ENCODE results near the gene ITGA2.

Gene ITGA2

DNA sequence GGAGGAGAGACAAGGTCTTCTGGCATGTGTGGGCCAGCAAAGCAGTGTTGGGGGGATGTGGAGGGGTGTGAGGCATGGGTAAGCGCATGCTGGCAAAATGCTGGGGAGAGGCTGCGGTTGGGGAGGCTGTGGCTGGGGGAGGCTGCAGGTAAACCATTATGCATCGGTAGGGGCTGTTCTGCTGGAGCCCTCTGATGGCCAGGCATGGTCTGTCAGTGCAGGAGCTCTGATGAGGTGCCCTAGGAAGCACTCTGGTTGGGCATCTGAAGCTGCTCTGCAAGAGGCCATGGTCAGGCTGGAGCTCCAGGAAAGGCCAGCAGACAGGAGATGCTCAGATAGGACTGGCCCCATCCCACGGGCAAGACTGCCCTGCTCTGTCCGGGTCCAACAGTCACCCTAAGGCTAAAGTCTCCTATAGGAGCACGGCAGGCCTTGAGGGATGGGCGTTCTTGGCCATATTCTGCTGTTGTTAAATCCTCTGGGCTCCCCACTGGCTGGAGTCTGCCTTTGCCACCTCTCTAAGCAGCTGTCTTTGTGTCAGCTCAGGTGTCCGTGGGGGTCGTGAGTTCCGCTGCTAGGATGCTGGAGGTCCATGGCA is 28.7 kb downstream of the ITGA2 start:
- no peak for DNase-seq (ENCODE audit: low read depth, low spot score)
- H3K27me3 ChIP-seq (ENCODE audit: insufficient read depth, insufficient read length): no peaks in the 10 kb centered on the region
- no peaks in the 10 kb centered on the region for H3K4me1 ChIP-seq (ENCODE audit: insufficient read depth, insufficient read length)
- no peak for TF ChIP-seq YY1 (IDR thresholded peaks at IDR 0.05; ENCODE audit: insufficient read depth, insufficient read length)
- no peaks in the 10 kb centered on the region for H3K36me3 ChIP-seq (ENCODE audit: insufficient read depth, insufficient read length, low read length)
- H3K9ac ChIP-seq (ENCODE audit: insufficient read length, low read depth): no peak overlapping the region
- H3K9me3 ChIP-seq (ENCODE audit: insufficient read depth, low read length): no peaks in the 10 kb centered on the region
- no peak overlapping the region for H3K4me3 ChIP-seq (ENCODE audit: insufficient read length, low read depth)

DNA sequence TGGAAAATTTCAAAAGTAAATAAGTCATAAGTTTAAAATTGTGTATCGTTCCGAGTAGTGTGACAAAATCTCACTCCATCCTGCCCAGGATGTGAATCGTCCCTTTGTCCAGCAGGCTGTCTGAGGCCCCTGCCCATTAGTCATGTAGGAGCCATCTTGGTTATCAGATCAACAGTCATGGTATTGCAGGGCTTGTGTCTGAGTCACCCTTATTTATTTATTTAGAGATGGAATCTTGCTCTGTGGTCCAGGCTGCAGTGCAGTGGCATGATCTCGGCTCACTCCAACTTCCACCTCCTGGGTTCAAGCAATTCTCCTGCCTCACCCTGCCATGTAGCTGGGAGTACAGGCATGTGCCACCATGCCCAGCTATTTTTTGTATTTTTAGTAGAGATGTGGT is 30.2 kb downstream of the ITGA2 start:
- H3K9me3 ChIP-seq (ENCODE audit: insufficient read depth, low read length): no peaks in the 10 kb centered on the region
- no peaks in the 10 kb centered on the region for H3K4me1 ChIP-seq (ENCODE audit: insufficient read depth, insufficient read length)
- H3K27me3 ChIP-seq (ENCODE audit: insufficient read depth, insufficient read length): no peaks in the 10 kb centered on the region
- no peaks in the 10 kb centered on the region for H3K36me3 ChIP-seq (ENCODE audit: insufficient read depth, insufficient read length, low read length)
- no peak overlapping the region for H3K4me3 ChIP-seq (ENCODE audit: insufficient read length, low read depth)
- no peak for DNase-seq (ENCODE audit: low read depth, low spot score)
- TF ChIP-seq ZNF274 (IDR thresholded peaks at IDR 0.05; ENCODE audit: low read depth, low read length): no peak
- TF ChIP-seq SUZ12 (IDR thresholded peaks at IDR 0.05; ENCODE audit: extremely low read depth, insufficient read depth, insufficient read length): no peak
- no peak for TF ChIP-seq YY1 (IDR thresholded peaks at IDR 0.05; ENCODE audit: insufficient read depth, insufficient read length)
- no peak overlapping the region for H3K9ac ChIP-seq (ENCODE audit: insufficient read length, low read depth)

DNA sequence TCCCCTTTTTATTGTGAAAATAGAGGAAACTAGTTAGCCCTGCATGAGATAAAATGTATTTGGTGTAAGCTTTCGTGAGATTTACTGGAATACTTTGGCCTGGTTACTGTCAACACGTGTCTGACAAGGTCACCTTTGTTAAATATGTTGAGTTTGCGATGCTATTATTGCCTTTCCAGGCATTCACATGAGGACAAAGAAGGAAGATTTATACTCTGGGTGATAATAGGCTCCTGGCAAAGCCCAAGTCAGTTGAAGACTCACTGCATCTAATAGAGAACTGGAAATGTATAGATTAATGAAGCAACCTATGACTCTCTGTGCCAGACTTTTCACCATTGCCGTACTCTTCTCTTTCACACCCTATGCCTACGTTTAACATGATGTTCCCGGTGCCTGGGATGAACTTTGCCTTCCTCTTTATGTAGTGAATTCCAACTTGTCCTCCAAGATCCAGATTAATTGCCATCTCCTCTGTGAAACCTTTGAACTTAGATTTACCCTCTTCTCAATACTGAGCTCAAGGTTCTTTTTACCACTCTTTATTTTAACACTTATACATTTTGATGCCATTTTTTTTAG is 33.9 kb downstream of the ITGA2 start:
- Histone ChIP-seq H3K36me3 (ENCODE audit: insufficient read depth, insufficient read length, low read length) (no peaks in the 10 kb centered on the region), H3K9me3 (ENCODE audit: insufficient read depth, low read length) (no peaks in the 10 kb centered on the region), H3K27me3 (ENCODE audit: insufficient read depth, insufficient read length) (no peaks in the 10 kb centered on the region), H3K4me3 (ENCODE audit: insufficient read length, low read depth) (no peak overlapping the region), H3K9ac (ENCODE audit: insufficient read length, low read depth) (no peak overlapping the region), H3K4me1 (ENCODE audit: insufficient read depth, insufficient read length) (no peaks in the 10 kb centered on the region)
- TF ChIP-seq ZNF274 (IDR thresholded peaks at IDR 0.05; ENCODE audit: low read depth, low read length) (no peak), SUZ12 (IDR thresholded peaks at IDR 0.05; ENCODE audit: extremely low read depth, insufficient read depth, insufficient read length) (no peak), YY1 (IDR thresholded peaks at IDR 0.05; ENCODE audit: insufficient read depth, insufficient read length) (no peak)
- DNase-seq (ENCODE audit: low read depth, low spot score): no peak

DNA sequence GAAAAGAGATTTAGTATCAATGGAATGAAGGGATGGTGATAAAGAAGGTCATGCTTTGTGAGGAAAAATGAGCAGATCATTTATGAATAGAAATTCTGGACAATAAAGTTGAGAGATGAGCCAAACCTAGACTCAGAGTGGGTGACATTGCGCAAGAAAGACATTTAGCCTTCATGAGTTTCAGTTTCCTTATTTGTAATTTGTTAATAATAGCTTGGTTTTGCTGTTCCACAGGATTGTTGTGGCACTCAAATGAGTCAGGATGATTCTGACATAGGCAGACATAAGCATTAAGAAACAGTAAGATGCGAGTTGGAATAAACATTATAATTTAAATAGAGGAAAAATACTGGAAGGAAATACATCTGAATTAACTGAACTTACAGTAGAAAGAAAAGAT is 34.8 kb downstream of the ITGA2 start:
- Histone ChIP-seq H3K4me3 (ENCODE audit: insufficient read length, low read depth) (no peak overlapping the region), H3K9me3 (ENCODE audit: insufficient read depth, low read length) (no peaks in the 10 kb centered on the region), H3K4me1 (ENCODE audit: insufficient read depth, insufficient read length) (no peaks in the 10 kb centered on the region), H3K9ac (ENCODE audit: insufficient read length, low read depth) (no peak overlapping the region), H3K27me3 (ENCODE audit: insufficient read depth, insufficient read length) (no peaks in the 10 kb centered on the region), H3K36me3 (ENCODE audit: insufficient read depth, insufficient read length, low read length) (no peaks in the 10 kb centered on the region)
- TF ChIP-seq YY1 (IDR thresholded peaks at IDR 0.05; ENCODE audit: insufficient read depth, insufficient read length): no peak
- TF ChIP-seq ZNF274 (IDR thresholded peaks at IDR 0.05; ENCODE audit: low read depth, low read length): no peak
- TF ChIP-seq SUZ12 (IDR thresholded peaks at IDR 0.05; ENCODE audit: extremely low read depth, insufficient read depth, insufficient read length): no peak
- no peak for DNase-seq (ENCODE audit: low read depth, low spot score)

DNA sequence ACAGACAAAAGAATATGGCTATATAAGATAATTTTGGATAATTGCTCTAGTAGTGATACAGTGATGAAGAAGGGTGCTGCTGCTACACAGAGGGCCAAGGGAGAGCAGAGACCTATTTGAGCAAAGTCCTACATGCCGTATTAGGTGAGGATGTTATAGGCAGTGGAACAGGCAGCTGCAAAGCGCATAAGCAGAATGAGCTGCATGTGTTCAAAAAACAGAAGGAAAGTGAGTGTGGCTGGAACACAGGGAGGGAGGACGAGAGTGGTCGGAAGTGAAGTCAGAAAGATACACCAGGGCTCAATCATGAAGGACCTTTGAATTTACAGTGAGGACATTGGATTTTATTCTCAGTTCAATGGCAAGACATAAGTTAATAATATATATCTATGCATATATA is 35.4 kb downstream of the ITGA2 start:
- no peaks in the 10 kb centered on the region for H3K4me1 ChIP-seq (ENCODE audit: insufficient read depth, insufficient read length)
- H3K36me3 ChIP-seq (ENCODE audit: insufficient read depth, insufficient read length, low read length): no peaks in the 10 kb centered on the region
- no peak overlapping the region for H3K9ac ChIP-seq (ENCODE audit: insufficient read length, low read depth)
- H3K4me3 ChIP-seq (ENCODE audit: insufficient read length, low read depth): no peak overlapping the region
- no peaks in the 10 kb centered on the region for H3K27me3 ChIP-seq (ENCODE audit: insufficient read depth, insufficient read length)
- DNase-seq (ENCODE audit: low read depth, low spot score): no peak
- TF ChIP-seq ZNF274 (IDR thresholded peaks at IDR 0.05; ENCODE audit: low read depth, low read length) (no peak), YY1 (IDR thresholded peaks at IDR 0.05; ENCODE audit: insufficient read depth, insufficient read length) (no peak), SUZ12 (IDR thresholded peaks at IDR 0.05; ENCODE audit: extremely low read depth, insufficient read depth, insufficient read length) (no peak)
- no peaks in the 10 kb centered on the region for H3K9me3 ChIP-seq (ENCODE audit: insufficient read depth, low read length)

DNA sequence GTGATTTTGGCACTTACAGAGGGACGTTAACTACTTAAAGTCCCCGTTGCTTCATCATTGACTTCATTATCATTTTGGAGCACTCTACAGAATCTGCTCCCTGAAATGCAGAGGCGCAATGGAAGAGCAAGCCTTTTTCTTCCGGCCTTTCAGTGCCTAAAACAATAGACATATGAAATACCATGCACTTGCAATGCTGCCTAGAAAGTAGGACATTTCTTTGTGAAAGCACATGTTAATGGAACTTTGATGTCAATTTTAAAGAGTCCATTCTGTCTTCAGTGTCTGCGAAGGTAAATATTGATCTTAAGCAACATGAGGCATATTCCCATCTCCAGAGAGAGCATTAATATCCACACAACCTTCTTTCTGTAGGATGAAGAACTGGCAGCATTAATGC is 36.3 kb downstream of the ITGA2 start:
- Histone ChIP-seq H3K4me1 (ENCODE audit: insufficient read depth, insufficient read length) (no peaks in the 10 kb centered on the region), H3K27me3 (ENCODE audit: insufficient read depth, insufficient read length) (no peaks in the 10 kb centered on the region), H3K4me3 (ENCODE audit: insufficient read length, low read depth) (no peak overlapping the region), H3K9ac (ENCODE audit: insufficient read length, low read depth) (no peak overlapping the region), H3K36me3 (ENCODE audit: insufficient read depth, insufficient read length, low read length) (no peaks in the 10 kb centered on the region), H3K9me3 (ENCODE audit: insufficient read depth, low read length) (no peaks in the 10 kb centered on the region)
- TF ChIP-seq ZNF274 (IDR thresholded peaks at IDR 0.05; ENCODE audit: low read depth, low read length) (no peak), YY1 (IDR thresholded peaks at IDR 0.05; ENCODE audit: insufficient read depth, insufficient read length) (no peak), SUZ12 (IDR thresholded peaks at IDR 0.05; ENCODE audit: extremely low read depth, insufficient read depth, insufficient read length) (no peak)
- DNase-seq (ENCODE audit: low read depth, low spot score): no peak

DNA sequence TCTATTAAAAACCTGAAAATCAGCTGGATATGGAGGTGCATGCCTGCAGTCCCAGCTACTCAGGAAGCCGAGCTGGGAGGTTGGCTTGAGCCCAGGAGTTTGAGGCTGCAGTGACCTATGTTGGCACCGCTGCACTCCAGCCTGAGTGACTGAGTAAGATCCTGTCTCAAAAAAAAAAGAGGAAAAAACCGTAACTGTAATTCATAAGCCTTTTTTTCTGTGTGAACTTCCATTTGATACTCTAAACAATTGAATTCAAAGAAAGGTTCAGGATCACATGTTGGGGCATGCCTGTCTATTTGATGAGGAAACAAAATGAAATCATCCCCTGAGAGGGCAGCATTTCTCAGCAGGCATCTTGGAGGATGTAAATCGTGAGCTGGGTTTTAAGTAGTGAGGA is 38.8 kb downstream of the ITGA2 start:
- Histone ChIP-seq H3K4me1 (ENCODE audit: insufficient read depth, insufficient read length) (no peaks in the 10 kb centered on the region), H3K4me3 (ENCODE audit: insufficient read length, low read depth) (no peak overlapping the region), H3K36me3 (ENCODE audit: insufficient read depth, insufficient read length, low read length) (no peaks in the 10 kb centered on the region), H3K9ac (ENCODE audit: insufficient read length, low read depth) (no peak overlapping the region), H3K27me3 (ENCODE audit: insufficient read depth, insufficient read length) (no peaks in the 10 kb centered on the region), H3K9me3 (ENCODE audit: insufficient read depth, low read length) (no peaks in the 10 kb centered on the region)
- no peak for DNase-seq (ENCODE audit: low read depth, low spot score)
- TF ChIP-seq ZNF274 (IDR thresholded peaks at IDR 0.05; ENCODE audit: low read depth, low read length): no peak
- no peak for TF ChIP-seq YY1 (IDR thresholded peaks at IDR 0.05; ENCODE audit: insufficient read depth, insufficient read length)
- no peak for TF ChIP-seq SUZ12 (IDR thresholded peaks at IDR 0.05; ENCODE audit: extremely low read depth, insufficient read depth, insufficient read length)

Measured in NT2/D1 (cell line).